Right lobe of liver (tissue), 6 donors: ENCODE results near the gene FXYD6. TPM values are rescaled to one million over a fixed set of nuclear protein-coding genes. Genes with fewer than 3 reads are reported as not detected.

ENCODE experiments used
- ATAC-seq, 4 donors: fragments of 200-7000 bp; cut with Tn5 transposase; one replicate each; pipeline ENCODE4 v1.9.1; 2020; ENCODE audit warnings: mild to moderate bottlenecking in 4 of 4, moderate library complexity in 4 of 4
- DNase-seq, 3 donors: peaks; one replicate each; pipeline ENCODE4 v3.0.0-alpha.2; 2020
- H3K27ac ChIP-seq, 3 donors: fragments of 200-600 bp; one replicate each; pipeline ENCODE4 v1.8.0; 2022
- H3K27me3 ChIP-seq, 2 donors: fragments of 200-600 bp; one replicate each; pipeline ENCODE4 v1.8.0; 2022
- H3K36me3 ChIP-seq, 4 donors: fragments of 200-600 bp; sonication (generic) in 1 of 4; one replicate each; pipeline versions ENCODE4 v1.5.1 to v1.8.0; 2017 to 2022; ENCODE audit warnings: control low read depth in 1 of 4
- H3K4me1 ChIP-seq, 4 donors: fragments of 200-600 bp; sonication (generic) in 1 of 4; one replicate each; pipeline versions ENCODE4 v1.5.1 to v1.8.0; 2017 to 2022; ENCODE audit warnings: control low read depth in 1 of 4
- H3K4me3 ChIP-seq, 3 donors: fragments of 200-600 bp; one replicate each; pipeline ENCODE4 v1.8.0; 2022
- H3K9me3 ChIP-seq, 4 donors: fragments of 200-600 bp; sonication (generic) in 1 of 4; one replicate each; pipeline versions ENCODE4 v1.5.1 to v1.8.0; 2017 to 2022; ENCODE audit warnings: control low read depth in 1 of 4
- POLR2A ChIP-seq: fragments of 450-650 bp; IDR thresholded peaks from one replicate; pipeline ENCODE4 v1.6.1; 2017; ENCODE audit warnings: antibody characterized with exemption, mild to moderate bottlenecking
- WGBS: methylation state at CpG from one replicate; pipeline ENCODE4 v1.1.6; 2018; ENCODE audit warnings: low coverage, low lambda C conversion rate; ENCODE audit not compliant: insufficient coverage; ENCODE audit errors: missing lambda C conversion rate; 5-methylcytosine and 5-hydroxymethylcytosine counted together
- intact Hi-C, 2 donors: fragments of 100-400 bp; cut with DNase I; formaldehyde crosslinking; loops; one replicate each; pipeline versions ENCODE4 v1.11.2 to v1.14.1; 2022
- total RNA-seq, 6 experiments: library from RNA; depleted of rRNA in 2 of 6; stranded (reverse); fragments of >200 nt in 2 of 6; fragmentation: NEBNext Ultra II Directional in 3 of 6; extraction: Animal tissue kit (Norgen Biotek cat#: 25700) in 3 of 6; gene quantifications; one replicate each; pipeline versions ENCODE4 v1.1.0 to v1.2.4, GENCODE V29; 2016 to 2023
- TF ChIP-seq, protein P1 (sequence below), 4 donors: fragments of 200-600 bp in 3 of 4; fragments of 450-650 bp in 1 of 4; IDR thresholded peaks; one replicate each; pipeline versions ENCODE4 v1.5.1 to v1.8.0; 2016 to 2022; ENCODE audit warnings: antibody characterized with exemption in 4 of 4, mild to moderate bottlenecking in 2 of 4
- donor health status: DM: no; HTN: yes; CAD: no.
- donor health status: DM: no; HTN: no; CAD: no.
- donor health status: DM: no; HTN: no; CAD: no.
- donor health status: DM: no; HTN: yes; CAD: no.
- donor health status: DM: no; HTN: yes; CAD: no.

The FXYD6 gene
- total RNA-seq, 6 experiments from 2014 or later = 4.9 to 14.4 (median 8.9) TPM

DNA sequence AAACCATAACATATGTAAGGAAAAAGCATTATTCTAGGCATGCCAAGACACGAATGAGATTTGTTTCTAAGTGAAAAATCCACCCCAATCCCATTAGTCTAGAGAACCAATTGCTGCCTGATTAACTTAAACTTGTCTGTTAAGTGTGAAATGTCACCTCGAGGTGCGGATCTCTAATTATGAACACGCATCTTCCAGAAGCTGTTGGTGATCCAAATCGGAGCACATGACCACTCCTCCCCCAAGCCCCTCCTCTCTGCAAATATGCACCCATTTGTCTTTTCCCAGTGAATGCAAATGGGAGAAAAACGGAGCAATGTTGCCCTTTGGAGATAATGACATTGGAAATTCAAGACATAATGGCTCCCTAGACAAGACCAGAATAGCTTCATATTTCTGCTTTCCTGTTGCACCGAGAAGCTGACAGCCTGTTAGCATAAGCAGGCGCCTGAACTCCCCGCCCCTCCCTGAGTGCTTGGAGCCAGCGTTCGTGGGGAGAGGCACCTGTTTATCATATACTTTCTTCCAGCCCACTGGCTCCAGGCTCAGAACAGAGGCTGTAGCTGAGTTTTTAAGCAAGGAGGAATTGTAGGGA is 6.0 kb upstream of the FXYD6 start:
- TF ChIP-seq, protein P1, sequence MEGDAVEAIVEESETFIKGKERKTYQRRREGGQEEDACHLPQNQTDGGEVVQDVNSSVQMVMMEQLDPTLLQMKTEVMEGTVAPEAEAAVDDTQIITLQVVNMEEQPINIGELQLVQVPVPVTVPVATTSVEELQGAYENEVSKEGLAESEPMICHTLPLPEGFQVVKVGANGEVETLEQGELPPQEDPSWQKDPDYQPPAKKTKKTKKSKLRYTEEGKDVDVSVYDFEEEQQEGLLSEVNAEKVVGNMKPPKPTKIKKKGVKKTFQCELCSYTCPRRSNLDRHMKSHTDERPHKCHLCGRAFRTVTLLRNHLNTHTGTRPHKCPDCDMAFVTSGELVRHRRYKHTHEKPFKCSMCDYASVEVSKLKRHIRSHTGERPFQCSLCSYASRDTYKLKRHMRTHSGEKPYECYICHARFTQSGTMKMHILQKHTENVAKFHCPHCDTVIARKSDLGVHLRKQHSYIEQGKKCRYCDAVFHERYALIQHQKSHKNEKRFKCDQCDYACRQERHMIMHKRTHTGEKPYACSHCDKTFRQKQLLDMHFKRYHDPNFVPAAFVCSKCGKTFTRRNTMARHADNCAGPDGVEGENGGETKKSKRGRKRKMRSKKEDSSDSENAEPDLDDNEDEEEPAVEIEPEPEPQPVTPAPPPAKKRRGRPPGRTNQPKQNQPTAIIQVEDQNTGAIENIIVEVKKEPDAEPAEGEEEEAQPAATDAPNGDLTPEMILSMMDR (IDR thresholded peaks at IDR 0.05) = no peak
- no peak for TF ChIP-seq POLR2A
- Histone ChIP-seq H3K36me3 (no peaks in the 10 kb centered on the region), H3K27ac (no peak overlapping the region), H3K4me1 (no peaks in the 10 kb centered on the region), H3K4me3 (no peak overlapping the region), H3K9me3 (no peaks in the 10 kb centered on the region), H3K27me3 (no peaks in the 10 kb centered on the region)
- no peak for DNase-seq
- 29% methylated on average over 10 of the region's 11 CpGs for WGBS
- ATAC-seq = no peak
- intact Hi-C loops = no loop called here

DNA sequence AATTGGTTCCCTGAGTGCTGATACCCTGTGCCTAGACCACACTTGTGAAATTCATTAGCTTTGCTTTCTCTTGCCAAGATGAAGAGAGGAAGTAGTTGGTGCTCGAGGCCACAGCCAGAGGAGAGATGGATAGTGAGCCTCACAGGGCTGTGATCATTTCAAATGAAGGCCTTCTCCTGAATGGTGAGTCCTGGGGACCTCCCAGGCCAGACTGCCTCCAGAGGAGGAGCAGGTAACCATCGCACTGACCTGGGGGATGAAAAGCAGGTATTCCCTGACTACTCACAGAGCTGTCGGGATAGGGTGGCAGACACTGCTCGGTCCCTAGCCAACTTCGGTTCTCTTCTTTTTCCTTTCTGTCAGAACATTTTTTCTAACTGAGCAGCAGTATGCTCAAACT is 4.8 kb upstream of the FXYD6 start:
- intact Hi-C loops = no loop called here
- WGBS = 45% methylated on average over 3 of the region's 5 CpGs
- no peaks in the 10 kb centered on the region for H3K36me3 ChIP-seq
- H3K27me3 ChIP-seq = peaks cover 0 to 4% of the 10 kb centered on the region in 2 donors
- H3K27ac ChIP-seq = no peak overlapping the region
- no peaks in the 10 kb centered on the region for H3K4me1 ChIP-seq
- no peak for ATAC-seq
- no peak overlapping the region for H3K4me3 ChIP-seq
- H3K9me3 ChIP-seq = no peaks in the 10 kb centered on the region
- DNase-seq = no peak
- TF ChIP-seq, protein P1 (IDR thresholded peaks at IDR 0.05) = no peak
- no peak for TF ChIP-seq POLR2A

DNA sequence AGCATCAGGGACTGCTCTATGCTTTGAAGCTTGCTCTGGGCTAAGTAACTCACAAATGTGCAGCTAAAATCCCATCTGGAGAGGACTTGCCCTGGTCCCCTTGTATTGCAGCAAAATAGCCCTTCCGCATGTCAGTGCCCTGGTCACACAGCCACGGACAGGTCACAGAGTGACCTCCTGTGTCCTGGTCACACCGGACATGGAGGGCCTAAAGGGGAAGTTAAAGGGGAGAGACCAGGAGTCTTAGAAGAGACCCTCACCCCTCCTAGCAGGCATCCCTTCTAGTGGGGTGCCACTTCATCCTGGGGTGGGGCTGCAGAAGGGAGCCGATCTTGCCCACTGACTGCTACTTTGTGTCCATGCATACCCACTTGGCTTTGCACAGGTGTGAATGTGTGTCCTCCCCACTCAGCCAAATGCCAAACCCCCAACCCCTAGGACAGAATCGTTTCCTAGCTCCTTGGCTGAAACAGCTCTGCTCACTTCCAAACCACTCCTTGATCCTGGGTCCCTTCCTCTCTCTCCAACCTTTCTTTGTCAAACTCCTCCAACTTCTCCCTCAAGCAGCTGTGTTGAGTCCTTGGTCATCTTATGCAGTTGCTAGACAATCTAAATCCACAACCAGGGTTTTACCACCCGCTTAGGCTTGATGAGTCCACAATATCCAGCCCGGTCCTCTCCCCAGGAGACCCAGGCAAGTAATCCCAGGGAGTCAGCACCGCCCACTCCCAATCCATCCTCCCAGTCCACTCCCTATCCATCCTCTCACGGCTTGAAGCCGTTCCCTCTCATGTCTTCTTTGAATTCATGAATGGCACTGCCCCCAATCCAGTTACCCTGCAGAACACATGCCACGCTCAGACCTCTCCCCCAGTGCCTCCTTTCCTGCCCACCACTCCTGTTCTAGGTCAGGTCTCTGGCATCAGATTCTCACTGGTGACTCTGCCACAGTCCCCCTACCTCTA is 3.3 kb upstream of the FXYD6 start:
- Histone ChIP-seq H3K27me3 (peaks cover 0 to 4% of the 10 kb centered on the region in 2 donors), H3K4me1 (no peaks in the 10 kb centered on the region), H3K4me3 (no peak overlapping the region), H3K27ac (no peak overlapping the region), H3K9me3 (no peaks in the 10 kb centered on the region), H3K36me3 (no peaks in the 10 kb centered on the region)
- 52% methylated on average over 9 of the region's 11 CpGs for WGBS
- DNase-seq (no peak), ATAC-seq (no peak)
- intact Hi-C loops = no loop called here
- TF ChIP-seq POLR2A = no peak
- TF ChIP-seq, protein P1 (IDR thresholded peaks at IDR 0.05) = no peak

DNA sequence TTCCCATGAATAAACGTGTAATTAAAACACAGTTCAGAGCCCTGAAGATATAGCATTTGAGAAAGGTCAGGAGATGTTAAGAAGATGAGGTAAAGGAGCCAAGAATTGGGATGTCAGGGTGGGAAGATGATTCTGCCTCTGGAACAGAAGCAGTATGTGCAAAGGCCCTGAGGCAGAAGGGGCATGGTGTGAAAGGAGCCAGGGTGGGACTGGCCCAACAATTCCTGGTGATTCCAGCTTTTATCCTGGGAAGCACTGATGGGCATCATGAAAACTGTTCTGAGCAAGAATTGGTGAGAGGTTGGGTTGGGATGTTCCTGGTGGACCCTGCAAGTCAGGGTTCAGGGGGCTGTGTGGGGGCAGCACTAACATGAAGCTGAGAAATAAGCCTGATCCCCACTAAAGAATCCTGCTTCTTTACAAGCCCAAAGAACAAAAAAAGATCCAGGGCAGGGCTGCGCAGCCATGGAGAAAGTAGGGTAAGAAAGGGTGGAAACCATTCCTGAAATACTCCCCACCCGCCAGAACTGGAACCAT is 2.5 kb upstream of the FXYD6 start:
- ATAC-seq = no peak
- Histone ChIP-seq H3K27ac (no peak overlapping the region), H3K4me3 (no peak overlapping the region), H3K4me1 (no peaks in the 10 kb centered on the region), H3K27me3 (peaks cover 0 to 4% of the 10 kb centered on the region in 2 donors), H3K9me3 (no peaks in the 10 kb centered on the region), H3K36me3 (no peaks in the 10 kb centered on the region)
- intact Hi-C loops = no loop called here
- no peak for TF ChIP-seq POLR2A
- TF ChIP-seq, protein P1 (IDR thresholded peaks at IDR 0.05) = no peak
- WGBS = 66% methylated on average over 2 of the region's 3 CpGs
- no peak for DNase-seq
